WTC11 (cell line): ENCODE results near the gene ZNF660.

Source experiments
- CTCF ChIP-seq: fragments of 200-600 bp; IDR thresholded peaks from 2 replicates; pipeline ENCODE4 v1.8.0; 2022; ENCODE audit warnings: antibody characterized with exemption
- FOXP4 ChIP-seq: sonication (generic); formaldehyde crosslinking; IDR thresholded peaks from 2 replicates; pipeline ENCODE4 v1.8.0; 2022; ENCODE audit warnings: mild to moderate bottlenecking, missing genetic modification reagents
- MAX ChIP-seq: sonication (generic); formaldehyde crosslinking; IDR thresholded peaks from 2 replicates; pipeline ENCODE4 v1.8.0; 2022; ENCODE audit warnings: mild to moderate bottlenecking, missing genetic modification reagents
- RELA ChIP-seq: sonication (generic); formaldehyde crosslinking; IDR thresholded peaks from 2 replicates; pipeline ENCODE4 v1.8.1; 2022; ENCODE audit warnings: missing genetic modification reagents, mild to moderate bottlenecking, borderline replicate concordance
- ZNF138 ChIP-seq: sonication (generic); formaldehyde crosslinking; conservative IDR thresholded peaks from 2 replicates; pipeline ENCODE4 v1.8.1; 2022; ENCODE audit warnings: mild to moderate bottlenecking, moderate library complexity, missing genetic modification reagents

- TF ChIP-seq ZNF138 (CRISPR knock-in tag) (no peak), CTCF (no peak), FOXP4 (CRISPR knock-in tag) (no peak), MAX (CRISPR knock-in tag) (no peak), RELA (CRISPR knock-in tag) (no peak)
Measured at GRCh38 chr3:44642337-44642736, 57.6 kb downstream of the ZNF660 start.
